CD4-positive, alpha-beta T cell treated with Interleukin-21 for 1 hour (primary cell): ENCODE results near the gene SLC20A1.
"Not testable (repeated sequence)": the region's sequence is repeated elsewhere in the genome, so short reads cannot be mapped to it uniquely, and the experiment has no call there.

Experiments used
- DNase-seq: peaks from one replicate; pipeline ENCODE4 v3.0.0-alpha.2; 2020

SLC20A1 gene

GRCh38 chr2:112686348-112687217 is 40.8 kb downstream of the SLC20A1 start:
- DNase-seq: no peak

DNA sequence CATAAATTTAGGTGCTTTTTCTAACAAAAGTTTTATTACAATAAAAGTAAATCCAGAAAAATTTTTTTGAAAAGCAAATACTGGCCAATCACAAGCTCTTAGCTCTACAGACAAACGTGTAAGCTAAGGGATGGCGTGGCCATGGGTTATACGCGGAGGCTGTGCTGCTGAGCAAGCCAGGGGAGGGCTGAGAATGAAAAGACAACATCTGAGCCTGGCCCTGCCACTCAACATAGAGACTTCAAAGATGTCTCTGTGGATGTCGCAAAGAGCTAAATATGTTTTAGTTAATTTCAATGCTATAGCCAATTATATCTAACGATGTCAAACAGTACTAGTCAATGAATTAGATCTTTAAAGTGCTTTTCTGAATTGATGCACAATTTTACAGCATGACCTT is 41.8 kb downstream of the SLC20A1 start:
- no peak for DNase-seq

DNA sequence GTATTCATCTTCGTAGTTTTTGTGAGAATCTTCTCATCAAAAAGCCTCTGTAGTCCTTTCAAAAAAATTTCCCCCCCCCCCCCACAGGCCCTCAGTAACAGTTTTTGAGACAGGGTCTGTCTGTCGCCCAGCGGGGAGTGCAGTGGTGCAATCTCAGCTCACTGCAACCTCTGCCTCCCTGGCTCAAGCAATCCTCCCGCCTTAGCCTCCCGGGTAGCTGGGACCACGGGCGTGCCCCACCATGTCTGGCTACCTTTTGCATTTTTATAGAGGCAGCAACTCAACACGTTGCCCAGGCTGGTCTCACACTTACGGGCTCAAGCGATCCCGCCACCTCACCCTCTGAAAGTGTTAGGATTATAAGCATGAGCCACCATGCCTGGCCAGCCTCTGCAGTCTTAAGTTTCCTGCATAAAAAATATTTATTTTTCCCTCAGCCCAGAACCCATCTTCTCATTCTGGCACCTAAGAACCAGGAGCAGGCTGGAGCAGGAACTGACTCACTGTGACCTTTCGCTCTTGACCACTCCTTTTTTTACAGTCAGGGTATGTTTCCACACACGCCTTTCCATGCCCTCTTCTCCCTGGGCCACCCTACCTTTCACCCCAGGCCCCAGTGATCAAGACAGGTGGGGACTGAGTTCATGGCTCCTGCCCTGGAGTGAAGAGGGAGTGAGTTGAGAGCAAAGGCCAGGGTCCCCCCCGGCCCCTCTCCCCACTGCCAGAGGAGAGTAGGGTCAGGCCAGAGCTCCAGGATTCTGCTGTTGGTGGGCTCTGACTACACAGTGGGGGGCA is 42.5 kb downstream of the SLC20A1 start:
- DNase-seq: no peak

GRCh38 chr2:112690853-112691401 is 45.2 kb downstream of the SLC20A1 start:
- peak; percentile 75 for DNase-seq

GRCh38 chr2:112691881-112692281 is 46.1 kb downstream of the SLC20A1 start:
- no peak for DNase-seq

DNA sequence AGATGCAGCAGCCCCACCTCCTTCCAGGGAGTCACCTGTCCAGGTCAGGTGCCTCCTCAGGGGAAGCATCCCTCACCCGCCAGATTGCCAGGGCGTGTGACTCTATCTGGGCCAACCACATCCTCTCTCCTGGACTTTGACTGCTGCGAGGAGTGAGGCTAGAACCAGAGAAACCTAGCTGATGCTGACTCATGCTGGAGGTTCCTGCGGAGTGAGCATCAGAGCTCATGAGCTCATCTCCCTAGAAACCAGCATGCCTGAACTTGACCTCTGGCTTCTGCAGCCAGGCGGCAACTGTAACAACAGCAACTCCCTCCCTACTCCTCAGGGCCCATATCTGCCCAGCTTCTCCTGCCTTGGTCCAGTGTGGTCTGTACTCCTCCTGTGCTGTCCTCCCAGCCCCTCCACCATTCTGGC is 46.8 kb downstream of the SLC20A1 start:
- peak; percentile 64 for DNase-seq

GRCh38 chr2:112692918-112693317 is 47.2 kb downstream of the SLC20A1 start:
- no peak for DNase-seq

DNA sequence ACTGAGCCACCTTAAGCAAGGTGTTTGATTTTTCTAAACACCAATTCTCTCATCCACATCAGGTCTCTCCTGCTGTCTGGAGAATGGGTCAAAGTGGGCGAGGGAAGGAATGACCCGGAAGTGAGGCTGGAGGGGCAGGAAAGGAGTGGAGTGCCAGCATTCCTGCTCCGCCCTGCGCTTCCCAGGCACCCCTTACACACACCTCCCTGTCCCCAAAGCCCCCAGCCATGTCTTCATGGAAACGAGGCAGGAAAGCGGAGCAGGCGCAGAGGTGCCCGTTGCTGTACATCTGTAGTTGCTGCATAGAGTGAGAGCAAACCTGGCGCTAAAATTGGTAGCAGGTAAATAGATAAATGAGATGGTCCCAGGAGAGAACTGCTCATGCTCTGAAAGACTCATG is 47.9 kb downstream of the SLC20A1 start:
- DNase-seq: no peak

DNA sequence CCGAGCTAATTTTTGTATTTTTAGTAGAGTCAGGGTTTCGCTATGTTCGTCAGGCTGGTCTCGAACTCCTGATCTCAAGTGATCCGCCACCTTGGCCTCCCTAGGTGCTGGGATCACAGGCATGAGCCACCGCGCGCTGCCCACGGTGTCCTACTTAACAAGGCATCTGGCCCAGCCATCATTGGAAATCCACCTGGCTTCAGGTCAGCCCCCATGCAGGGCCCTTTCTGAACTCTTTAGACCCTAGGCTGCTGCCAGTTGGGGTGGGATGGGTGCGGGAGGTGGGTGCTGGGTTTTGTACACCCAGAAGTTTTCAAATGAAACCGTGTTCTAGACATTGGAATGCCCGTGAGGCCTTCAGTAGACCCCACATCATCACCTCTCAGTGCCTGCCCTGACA is 48.4 kb downstream of the SLC20A1 start:
- DNase-seq: no peak

- no peak for DNase-seq
Measured at GRCh38 chr2:112698834-112699515, 53.2 kb downstream of the SLC20A1 start.

- DNase-seq: no peak
Measured at GRCh38 chr2:112699984-112700667, 54.4 kb downstream of the SLC20A1 start.

- DNase-seq: no peak
Measured at GRCh38 chr2:112701052-112701451, 55.3 kb downstream of the SLC20A1 start.

GRCh38 chr2:112703684-112704083 is 57.9 kb downstream of the SLC20A1 start:
- no peak for DNase-seq

- no peak for DNase-seq
Measured at GRCh38 chr2:112705575-112705974, 59.8 kb downstream of the SLC20A1 start.

DNA sequence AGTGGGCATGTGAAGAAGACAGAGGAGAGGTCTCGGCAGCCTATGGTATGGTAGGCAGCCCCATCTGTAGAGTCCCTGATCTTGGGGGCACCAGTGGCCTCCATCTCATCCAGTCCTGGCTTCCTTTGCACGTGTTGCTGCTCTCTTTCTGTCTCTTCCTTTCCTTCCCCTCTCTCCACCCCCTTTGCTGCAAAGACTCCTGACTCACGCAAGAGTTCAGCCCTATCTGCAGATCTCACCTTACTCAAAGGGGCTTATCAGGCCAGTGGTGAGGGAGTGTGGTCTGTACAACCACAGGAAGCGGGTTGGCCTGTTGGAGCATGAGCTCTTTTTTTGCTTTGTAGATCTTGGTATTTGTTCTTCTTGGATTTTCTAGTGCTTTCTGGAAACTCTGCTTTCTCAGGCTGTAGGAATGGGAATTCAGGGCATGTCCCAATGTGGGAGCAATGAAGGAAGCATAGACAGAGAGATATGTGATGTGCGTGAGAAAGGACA is 60.5 kb downstream of the SLC20A1 start:
- peak; percentile 51 for DNase-seq

- DNase-seq: not testable (repeated sequence)
Measured at GRCh38 chr2:112706947-112707346, 61.2 kb downstream of the SLC20A1 start.

- no peak for DNase-seq
Measured at GRCh38 chr2:112708968-112709367, 63.2 kb downstream of the SLC20A1 start.

DNA sequence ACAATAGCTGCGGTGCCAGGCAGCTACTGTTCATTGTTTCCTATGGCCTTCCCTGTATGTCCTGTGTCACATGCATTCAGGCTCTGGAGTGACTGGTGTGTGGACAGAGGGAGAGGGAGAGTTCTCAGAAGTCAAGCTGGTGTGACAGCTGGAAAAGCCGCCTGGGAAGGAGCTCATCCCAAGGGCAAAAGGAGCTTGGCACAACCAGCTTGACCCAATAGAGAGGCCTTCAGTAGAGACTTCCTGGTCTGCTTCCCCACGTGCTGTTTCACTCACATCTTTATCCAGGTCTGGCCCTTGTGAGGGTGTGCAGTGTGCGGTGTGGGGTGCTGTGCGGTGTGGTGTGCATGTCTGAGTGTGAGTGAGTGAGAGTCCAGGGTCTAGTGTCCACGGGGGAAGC is 64.0 kb downstream of the SLC20A1 start:
- no peak for DNase-seq

GRCh38 chr2:112710956-112711750 is 65.4 kb downstream of the SLC20A1 start:
- no peak for DNase-seq

- DNase-seq: no peak
Measured at GRCh38 chr2:112712465-112712864, 66.7 kb downstream of the SLC20A1 start.

DNA sequence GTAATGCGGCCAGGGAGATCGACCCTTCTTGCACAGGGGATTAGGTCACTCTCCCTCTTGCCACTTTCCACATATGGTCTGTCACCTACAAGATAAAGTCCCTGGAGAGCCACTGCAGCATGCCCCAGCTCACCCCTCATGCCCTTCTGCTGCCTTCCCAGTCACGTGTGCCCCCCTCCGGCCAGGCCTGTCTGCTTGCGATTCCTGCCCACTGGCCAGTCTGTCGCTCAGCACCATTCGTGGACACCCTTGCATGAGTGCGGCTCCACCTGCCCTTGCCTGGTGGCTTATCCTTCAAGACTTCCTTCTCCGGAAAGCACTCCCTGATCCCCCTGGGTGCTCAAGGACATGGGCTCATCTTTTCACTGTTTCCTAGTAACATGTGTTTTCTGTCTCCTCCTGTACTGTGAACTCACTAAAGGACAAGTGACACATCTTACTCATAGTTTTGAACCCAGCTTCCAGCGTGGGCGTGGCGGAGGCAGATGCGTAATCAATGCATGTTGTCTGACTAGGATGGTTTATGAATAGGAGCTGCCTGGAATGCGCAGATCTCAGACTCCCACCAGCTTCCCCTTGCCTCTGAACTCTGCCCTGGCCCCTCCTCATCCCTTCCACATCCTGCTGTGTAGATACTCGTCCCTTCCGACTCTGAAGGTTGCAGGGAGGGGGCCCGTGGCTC is 67.3 kb downstream of the SLC20A1 start:
- DNase-seq: no peak
